Measurements from ENCODE around the gene ZNF76. TPM values are rescaled to one million over a fixed set of nuclear protein-coding genes. Genes with fewer than 3 reads are reported as not detected.

ZNF76 gene
- total and polyA plus RNA-seq, 7 donors, result 17.9 to 37.3 (median 24.6) TPM

DNA sequence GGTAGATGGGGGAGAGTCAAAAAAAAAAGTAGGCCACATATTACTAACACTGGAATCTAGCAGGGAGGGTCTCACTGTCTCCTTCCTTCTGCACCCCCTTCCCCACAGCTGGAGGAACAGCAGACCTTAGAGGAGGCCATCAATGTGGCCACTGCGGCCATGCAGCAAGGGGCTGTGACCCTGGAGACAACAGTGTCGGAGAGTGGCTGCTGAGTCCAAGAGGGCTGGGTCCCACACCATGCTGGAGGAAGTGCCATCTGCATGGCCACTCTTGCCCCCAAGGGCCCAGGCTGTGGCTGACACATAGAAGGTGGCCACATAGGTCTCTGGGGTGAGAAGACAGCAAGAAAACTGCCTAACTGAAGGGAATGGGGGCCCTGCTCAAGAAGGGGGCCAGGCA, 35.5 kb downstream of the ZNF76 start:
- Histone ChIP-seq H3K27ac (peak overlapping the region; percentile 18), H3K9me3 (no peaks in the 10 kb centered on the region), H3K36me3 (ENCODE audit: insufficient read depth in 1 of 2, low read depth in 1 of 2) (peaks cover 2 to 56% of the 10 kb centered on the region in 2 donors), H3K4me1 (peaks cover 9% of the 10 kb centered on the region), H3K27me3 (ENCODE audit: insufficient read depth in 3 of 3, low read length in 2 of 3) (no peaks in the 10 kb centered on the region), H3K4me3 (no peak overlapping the region)
- intact Hi-C loops (cut with DNase I), result loop anchor here in 1 of 2 donors (10.0 kb wide), 1 partner anchor 260 kb away; no protein-coding TSS in a partner anchor
- 94 to 100% (median 96%) methylated on average over 2 of the region's 2 CpGs for WGBS, 3 donors
- TF ChIP-seq, protein P1, sequence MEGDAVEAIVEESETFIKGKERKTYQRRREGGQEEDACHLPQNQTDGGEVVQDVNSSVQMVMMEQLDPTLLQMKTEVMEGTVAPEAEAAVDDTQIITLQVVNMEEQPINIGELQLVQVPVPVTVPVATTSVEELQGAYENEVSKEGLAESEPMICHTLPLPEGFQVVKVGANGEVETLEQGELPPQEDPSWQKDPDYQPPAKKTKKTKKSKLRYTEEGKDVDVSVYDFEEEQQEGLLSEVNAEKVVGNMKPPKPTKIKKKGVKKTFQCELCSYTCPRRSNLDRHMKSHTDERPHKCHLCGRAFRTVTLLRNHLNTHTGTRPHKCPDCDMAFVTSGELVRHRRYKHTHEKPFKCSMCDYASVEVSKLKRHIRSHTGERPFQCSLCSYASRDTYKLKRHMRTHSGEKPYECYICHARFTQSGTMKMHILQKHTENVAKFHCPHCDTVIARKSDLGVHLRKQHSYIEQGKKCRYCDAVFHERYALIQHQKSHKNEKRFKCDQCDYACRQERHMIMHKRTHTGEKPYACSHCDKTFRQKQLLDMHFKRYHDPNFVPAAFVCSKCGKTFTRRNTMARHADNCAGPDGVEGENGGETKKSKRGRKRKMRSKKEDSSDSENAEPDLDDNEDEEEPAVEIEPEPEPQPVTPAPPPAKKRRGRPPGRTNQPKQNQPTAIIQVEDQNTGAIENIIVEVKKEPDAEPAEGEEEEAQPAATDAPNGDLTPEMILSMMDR (IDR thresholded peaks at IDR 0.05), result no peak
- ATAC-seq (no peak), DNase-seq (no peak)

DNA sequence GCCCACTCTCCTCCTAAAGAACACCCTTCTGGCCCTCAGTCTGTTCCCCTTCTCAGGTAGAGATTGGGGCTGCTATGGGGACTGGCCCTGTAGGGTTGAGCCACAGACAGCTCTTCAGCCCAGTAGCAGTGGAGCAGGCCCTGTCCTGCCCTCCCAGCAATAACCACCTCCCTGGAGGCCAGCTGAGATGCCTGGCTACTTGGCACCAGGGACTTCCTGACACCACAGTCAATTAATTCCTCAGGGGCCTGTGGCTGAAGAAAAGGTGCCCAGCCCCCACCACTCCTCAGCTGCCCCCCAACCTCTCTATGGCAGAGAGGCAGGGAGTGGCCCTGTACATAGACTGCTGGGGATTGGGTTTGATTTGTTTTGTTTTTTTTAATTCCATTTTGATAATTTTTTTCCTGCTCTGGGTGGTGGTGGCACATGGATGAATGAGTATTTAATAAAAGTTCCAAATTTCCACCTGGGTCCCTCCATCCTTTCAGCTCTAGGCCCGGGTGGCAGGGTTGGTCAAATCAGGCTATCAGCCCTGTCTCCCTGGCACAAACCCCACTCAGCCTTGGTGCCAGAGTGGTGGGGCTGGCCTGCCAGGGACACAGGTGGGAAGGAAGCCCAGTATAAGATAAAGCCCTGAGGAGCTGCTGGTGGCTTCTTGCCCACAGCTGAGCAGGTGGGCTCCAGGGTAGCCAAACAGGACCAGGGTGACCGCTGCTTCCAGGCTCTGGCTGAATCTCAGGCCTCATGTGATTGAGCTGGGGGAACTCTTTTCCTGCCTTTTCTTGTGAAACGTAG, 36.2 kb downstream of the ZNF76 start:
- Histone ChIP-seq H3K36me3 (ENCODE audit: insufficient read depth in 1 of 2, low read depth in 1 of 2) (peaks cover 0 to 49% of the 10 kb centered on the region in 2 donors), H3K27me3 (ENCODE audit: insufficient read depth in 3 of 3, low read length in 2 of 3) (no peaks in the 10 kb centered on the region), H3K27ac (peak overlapping the region; percentile 18), H3K9me3 (no peaks in the 10 kb centered on the region), H3K4me3 (no peak overlapping the region), H3K4me1 (peaks cover 9% of the 10 kb centered on the region)
- ATAC-seq, result peak in 3 of 4 donors; percentile 40 to 47 (median 40)
- TF ChIP-seq, protein P1 (IDR thresholded peaks at IDR 0.05), result no peak
- 8 to 43% (median 18%) methylated on average over 3 of the region's 3 CpGs for WGBS, 3 donors
- intact Hi-C loops (cut with DNase I), result loop anchor here in 1 of 2 donors (10.0 kb wide), 1 partner anchor 259 kb away; no protein-coding TSS in a partner anchor
- no peak for DNase-seq

DNA sequence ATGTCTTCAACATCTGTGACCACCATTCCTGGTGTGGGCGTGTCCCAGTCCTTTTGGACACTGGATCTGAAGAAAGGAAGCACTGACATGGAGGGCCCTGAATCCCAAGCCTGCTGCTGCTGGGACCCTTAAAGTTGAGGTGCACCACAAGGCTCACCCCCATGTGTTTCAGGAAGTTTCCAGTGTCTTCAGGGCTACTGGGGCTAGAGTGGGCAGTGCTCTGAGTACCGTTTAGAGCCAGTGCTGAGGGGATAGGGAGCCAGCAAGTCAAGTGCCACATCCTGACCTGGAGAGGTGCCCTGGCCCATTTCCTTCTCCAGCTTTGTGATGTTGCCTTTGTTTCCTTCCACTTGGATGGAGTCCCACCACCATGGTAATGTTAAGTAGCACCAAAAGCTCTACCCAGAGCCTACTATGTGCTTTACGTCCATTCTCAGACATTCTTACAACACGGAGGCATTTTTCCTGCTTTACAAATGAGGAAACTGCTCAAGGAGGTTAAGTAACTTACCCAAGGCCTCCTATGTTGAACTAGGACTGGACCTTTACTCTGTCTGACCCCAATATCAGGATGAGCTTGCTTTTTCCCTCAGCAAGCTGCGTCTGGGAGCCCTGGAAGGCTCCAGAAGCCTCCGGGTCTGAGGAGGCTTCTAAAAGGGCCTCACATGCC, 37.5 kb downstream of the ZNF76 start:
- no peaks in the 10 kb centered on the region for H3K9me3 ChIP-seq
- no peak overlapping the region for H3K4me3 ChIP-seq
- WGBS, 3 donors, result 58 to 61% (median 60%) methylated on average over 6 of the region's 6 CpGs
- intact Hi-C loops (cut with DNase I), result loop anchor here in 1 of 2 donors (1.0 to 10.0 kb wide), 3 partner anchors 152 to 258 kb away; partner anchors contain the start of gene RPL10A
- peaks cover 0 to 36% of the 10 kb centered on the region in 2 donors for H3K36me3 ChIP-seq (ENCODE audit: insufficient read depth in 1 of 2, low read depth in 1 of 2)
- no peaks in the 10 kb centered on the region for H3K27me3 ChIP-seq (ENCODE audit: insufficient read depth in 3 of 3, low read length in 2 of 3)
- no peak for ATAC-seq
- peak overlapping the region; percentile 38 for H3K27ac ChIP-seq
- TF ChIP-seq, protein P1 (IDR thresholded peaks at IDR 0.05), result no peak
- DNase-seq, result no peak
- peaks cover 9% of the 10 kb centered on the region for H3K4me1 ChIP-seq

DNA sequence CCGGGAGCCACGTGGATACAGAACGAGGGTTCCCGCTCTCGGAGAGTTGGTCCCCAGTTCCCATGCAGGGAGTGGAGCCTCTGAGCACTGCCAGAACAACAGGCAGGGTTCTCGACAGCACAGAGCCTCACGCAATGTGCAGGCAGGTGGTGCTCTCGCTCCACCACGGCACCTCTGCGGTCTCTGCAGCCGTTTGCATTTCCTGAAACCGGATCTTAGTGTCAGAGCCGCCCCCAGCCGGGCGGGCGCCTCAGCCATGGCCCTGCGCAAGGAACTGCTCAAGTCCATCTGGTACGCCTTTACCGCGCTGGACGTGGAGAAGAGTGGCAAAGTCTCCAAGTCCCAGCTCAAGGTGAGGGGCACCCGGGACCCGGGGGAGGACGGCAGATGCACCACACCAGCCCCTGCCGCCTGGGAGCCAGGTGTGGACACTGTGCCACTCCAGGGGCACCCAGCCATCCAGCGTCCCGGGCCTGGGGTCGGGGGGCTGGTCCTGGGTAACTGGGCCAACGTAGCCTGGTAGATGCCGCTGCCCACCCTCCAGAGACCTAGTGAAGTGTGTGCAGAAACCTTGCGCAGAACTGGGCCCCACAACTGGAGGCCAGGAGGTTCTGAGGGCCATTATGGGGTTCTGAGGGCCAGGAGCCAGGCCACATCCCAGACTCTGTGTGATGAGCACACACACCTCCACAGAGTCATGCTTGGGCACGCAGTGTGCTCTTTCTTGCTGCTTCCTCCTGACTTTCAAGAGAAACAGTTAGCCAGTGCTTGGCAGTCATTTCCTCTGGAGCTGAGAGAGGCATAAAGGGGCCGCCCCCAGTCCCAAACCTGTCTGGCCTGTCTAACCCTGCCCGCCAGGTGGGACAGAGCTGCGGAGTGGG, 38.3 kb downstream of the ZNF76 start, which contains the start of gene DEF6:
Gene DEF6, plus strand, starts transcription at position 218 of the 881 bp plus-strand sequence. Its CDS starts 39 bp downstream, at position 257.
- DNase-seq, result peak; percentile 76 to 83
- H3K4me3 ChIP-seq, result peak within 1 kb of the TSS; percentile 58
- H3K27me3 ChIP-seq (ENCODE audit: insufficient read depth in 3 of 3, low read length in 2 of 3), result no peaks in the 10 kb centered on the region
- peak within 1 kb of the TSS; percentile 38 for H3K27ac ChIP-seq
- TF ChIP-seq, protein P1 (IDR thresholded peaks at IDR 0.05), result peak; percentile 61
- peaks cover 0 to 28% of the 10 kb centered on the region in 2 donors for H3K36me3 ChIP-seq (ENCODE audit: insufficient read depth in 1 of 2, low read depth in 1 of 2)
- WGBS, 3 donors, result 35 to 47% (median 44%) methylated on average over 35 of the region's 35 CpGs
- peak; percentile 70 to 88 (median 80) for ATAC-seq
- peaks cover 13% of the 10 kb centered on the region for H3K4me1 ChIP-seq
- intact Hi-C loops (cut with DNase I), result loop anchor here in 1 of 2 donors (1.0 to 10.0 kb wide), 3 partner anchors 151 to 257 kb away; partner anchors contain the start of gene RPL10A
- H3K9me3 ChIP-seq, result no peaks in the 10 kb centered on the region

Data from psoas muscle (tissue), 8 donors.